Fibroblast of pulmonary artery (primary cell): ENCODE results near the gene STXBP6.
A peak's percentile ranks its signal among the peaks of the same experiment; 100 is the strongest.

Experiments used
- DNase-seq: peaks from one replicate; pipeline ENCODE4 v3.0.0-alpha.2; 2010; ENCODE audit warnings: low read depth
- H3K4me3 ChIP-seq: replicated peaks from 2 replicates; pipeline ENCODE4 v1.5.1; 2011; ENCODE audit warnings: low read depth, mild to moderate bottlenecking, control low read depth, low read length, moderate library complexity
- TF ChIP-seq, protein P1 (sequence below): IDR thresholded peaks from 2 replicates; pipeline ENCODE4 v1.5.1; 2011; ENCODE audit warnings: mild to moderate bottlenecking, control low read depth, low read length, inconsistent platforms; ENCODE audit errors: missing control alignments

STXBP6 gene

DNA sequence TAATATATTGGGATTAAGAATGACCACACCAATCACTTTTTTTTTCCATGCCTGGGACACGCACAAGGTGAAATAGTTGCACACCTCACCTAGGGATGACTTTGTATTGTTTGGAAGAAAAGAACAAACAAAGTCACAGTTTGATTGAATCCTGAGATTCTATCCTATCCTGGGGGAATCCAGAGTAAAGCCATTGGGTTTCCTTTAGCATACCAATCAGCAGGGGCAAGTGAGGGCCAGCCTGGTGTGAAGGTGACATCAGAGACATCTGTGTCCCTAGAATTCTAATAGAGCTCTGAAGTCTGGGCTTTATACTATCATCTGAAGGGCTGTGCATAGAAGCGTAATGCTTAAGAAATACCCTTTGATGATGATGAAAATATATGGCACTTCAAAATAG lies 199.9 kb downstream of the STXBP6 start:
- TF ChIP-seq, protein P1, sequence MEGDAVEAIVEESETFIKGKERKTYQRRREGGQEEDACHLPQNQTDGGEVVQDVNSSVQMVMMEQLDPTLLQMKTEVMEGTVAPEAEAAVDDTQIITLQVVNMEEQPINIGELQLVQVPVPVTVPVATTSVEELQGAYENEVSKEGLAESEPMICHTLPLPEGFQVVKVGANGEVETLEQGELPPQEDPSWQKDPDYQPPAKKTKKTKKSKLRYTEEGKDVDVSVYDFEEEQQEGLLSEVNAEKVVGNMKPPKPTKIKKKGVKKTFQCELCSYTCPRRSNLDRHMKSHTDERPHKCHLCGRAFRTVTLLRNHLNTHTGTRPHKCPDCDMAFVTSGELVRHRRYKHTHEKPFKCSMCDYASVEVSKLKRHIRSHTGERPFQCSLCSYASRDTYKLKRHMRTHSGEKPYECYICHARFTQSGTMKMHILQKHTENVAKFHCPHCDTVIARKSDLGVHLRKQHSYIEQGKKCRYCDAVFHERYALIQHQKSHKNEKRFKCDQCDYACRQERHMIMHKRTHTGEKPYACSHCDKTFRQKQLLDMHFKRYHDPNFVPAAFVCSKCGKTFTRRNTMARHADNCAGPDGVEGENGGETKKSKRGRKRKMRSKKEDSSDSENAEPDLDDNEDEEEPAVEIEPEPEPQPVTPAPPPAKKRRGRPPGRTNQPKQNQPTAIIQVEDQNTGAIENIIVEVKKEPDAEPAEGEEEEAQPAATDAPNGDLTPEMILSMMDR, result no peak
- DNase-seq, result no peak

DNA sequence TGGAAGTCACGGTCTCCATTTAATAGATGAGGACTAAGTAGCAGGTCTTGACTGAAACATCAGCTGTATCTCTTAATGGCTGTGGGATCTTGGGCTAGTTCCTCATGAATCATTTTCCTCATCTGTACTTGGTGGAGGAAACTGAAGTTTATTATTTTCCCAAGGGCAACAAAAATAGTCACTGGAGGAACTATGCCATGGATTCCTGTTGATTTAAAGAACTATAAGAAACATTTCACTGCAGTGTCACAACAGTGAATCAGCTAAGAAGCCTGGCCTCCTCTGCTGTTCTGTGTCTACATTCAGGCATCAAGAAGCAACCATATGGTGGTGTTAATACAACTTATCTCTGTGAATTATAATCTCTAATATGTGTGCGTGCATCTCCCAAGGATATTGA lies 200.5 kb downstream of the STXBP6 start:
- peak; percentile 30 for DNase-seq
- H3K4me3 ChIP-seq, result no peak overlapping the region
- TF ChIP-seq, protein P1, result no peak

More for the DNA sequence above, 199.9 kb downstream of the STXBP6 start:
- H3K4me3 ChIP-seq, result no peak overlapping the region

DNA sequence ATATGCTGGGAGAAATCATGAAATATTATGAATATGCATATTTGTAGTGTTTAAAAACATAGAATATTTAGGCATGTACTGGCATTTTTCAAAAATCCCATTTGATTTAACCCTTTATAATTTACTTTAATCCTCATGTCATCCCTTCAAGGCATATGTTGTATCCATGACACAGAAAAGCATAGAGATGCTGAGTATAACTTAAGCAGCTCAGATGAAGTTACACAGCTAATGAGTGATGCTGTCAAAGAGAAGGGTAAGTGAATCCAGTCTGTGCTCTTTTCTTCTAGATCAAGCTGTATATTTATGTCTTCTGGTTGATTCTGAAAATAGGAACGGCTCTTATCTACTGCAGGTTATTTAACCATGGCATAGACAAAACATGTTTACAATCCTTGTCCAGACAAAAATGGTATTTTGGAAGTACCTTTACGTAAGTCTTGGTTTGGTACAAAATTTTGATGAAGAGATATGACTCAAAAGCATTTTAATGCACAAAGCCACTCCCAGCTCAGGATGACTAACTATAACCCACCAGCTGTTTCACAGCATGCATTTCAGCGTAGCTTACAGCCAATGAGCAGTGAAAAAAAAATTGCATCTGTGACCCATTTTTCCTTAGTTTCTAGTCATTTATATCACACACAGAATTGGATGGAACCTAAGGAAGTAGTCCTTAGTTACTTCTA lies 201.7 kb downstream of the STXBP6 start:
- no peak overlapping the region for H3K4me3 ChIP-seq
- DNase-seq, result peak; percentile 50
- TF ChIP-seq, protein P1, result no peak

DNA sequence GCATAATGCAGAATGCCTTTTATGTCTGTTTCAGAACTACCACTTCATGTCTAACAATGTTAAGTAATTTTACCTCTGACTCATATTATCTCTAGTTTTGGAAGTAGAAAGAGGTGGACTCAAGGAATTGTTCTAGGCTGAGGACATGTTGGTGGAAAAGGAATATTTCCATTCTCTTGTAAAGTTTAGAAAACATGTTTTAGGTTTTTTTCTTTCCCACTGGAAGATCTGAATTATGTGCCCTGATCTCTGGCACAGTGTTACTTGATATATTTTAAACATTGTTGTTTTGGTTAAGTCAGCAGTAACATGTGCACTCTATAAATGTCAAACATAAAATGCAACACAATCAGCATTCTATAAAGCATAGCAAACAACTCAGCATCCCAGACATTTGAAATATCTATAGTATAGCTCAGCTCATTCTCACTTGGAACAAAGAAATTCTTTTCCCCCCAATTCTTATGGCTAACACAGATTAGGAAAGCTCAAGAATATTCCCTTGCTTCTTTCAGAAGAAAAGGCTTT lies 202.3 kb downstream of the STXBP6 start:
- DNase-seq, result peak; percentile 10
- TF ChIP-seq, protein P1, result no peak
- H3K4me3 ChIP-seq, result no peak overlapping the region

DNA sequence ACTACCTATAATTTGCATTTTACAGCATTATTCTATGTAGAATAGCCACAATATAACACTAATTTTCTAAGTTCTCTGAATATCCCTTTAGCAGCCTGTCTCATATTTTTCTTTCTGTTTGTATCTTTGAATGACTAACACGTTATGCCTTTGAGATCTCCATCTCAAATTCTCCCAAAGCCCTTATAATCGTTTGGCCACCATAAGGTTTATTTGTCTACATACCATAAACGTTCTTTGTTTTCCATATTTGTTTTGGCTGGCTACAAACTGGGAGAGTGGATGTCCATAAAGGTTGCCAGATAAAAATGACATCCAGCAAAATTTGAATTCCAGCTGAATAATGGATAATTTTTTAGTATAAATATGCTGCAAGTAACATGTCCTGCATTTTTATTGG lies 203.7 kb downstream of the STXBP6 start:
- no peak for DNase-seq
- no peak overlapping the region for H3K4me3 ChIP-seq
- TF ChIP-seq, protein P1, result no peak

DNA sequence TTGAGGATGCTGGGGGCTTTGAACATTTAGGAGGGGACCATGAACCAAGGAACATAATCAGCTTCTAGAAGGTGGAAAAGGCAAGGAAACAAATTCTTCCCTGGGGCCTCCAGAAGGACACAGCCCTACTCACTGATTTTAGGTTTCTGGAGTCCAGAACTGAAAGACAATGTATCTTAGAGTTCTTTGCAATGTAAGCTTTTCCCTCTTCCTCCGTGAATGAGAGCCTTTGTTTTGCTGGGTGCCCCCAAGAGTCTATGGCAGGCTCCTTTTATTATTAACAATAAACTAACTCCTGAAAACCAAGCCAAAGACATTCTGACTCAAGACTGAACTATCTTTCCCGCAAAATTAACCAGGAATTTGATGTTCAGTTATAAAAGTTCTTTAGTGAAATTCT lies 204.1 kb downstream of the STXBP6 start:
- TF ChIP-seq, protein P1, result no peak
- no peak overlapping the region for H3K4me3 ChIP-seq
- DNase-seq, result no peak

DNA sequence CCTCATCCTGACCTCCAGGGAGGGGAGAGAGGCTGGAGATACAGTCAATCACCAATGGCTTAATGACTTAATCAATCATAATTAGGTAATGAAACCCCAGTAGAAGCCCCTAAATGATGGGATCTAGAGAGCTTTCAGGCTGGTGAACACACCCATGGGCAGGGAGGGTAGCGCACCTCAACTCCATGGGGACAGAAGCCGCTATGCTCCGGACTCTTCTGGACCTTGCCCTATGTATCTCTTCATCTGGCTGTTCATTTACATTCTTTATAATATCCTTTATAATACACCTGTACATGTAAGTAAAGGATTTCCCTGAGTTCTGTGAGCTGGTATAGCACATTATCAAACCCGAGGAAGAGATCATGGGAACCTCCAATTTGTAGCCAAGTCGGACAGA lies 205.9 kb downstream of the STXBP6 start:
- TF ChIP-seq, protein P1, result no peak
- no peak overlapping the region for H3K4me3 ChIP-seq
- no peak for DNase-seq
